HCT116 (cell line): ENCODE data around the gene MYBPC2. TPM values are rescaled to one million over a fixed set of nuclear protein-coding genes. Genes with fewer than 3 reads are reported as not detected.

Experiments used
- ATAC-seq: fragments of 200-7000 bp; cut with Tn5 transposase; 2 replicates; pipeline ENCODE4 v1.9.1; 2020; ENCODE audit warnings: mild to moderate bottlenecking, moderate library complexity
- BruUV-seq: library from RNA; stranded (reverse); fragments of 400-500 nt; replicated peaks from 2 replicates; lab custom pipeline; 2021; lab: Mats Ljungman, UMichigan
- CTCF ChIA-PET: fragments of 300-600 bp; sonication (Branson Sonifier 250); formaldehyde crosslinking; loops from one replicate; lab custom pipeline; 2021; ENCODE audit warnings: antibody characterized with exemption; lab: Charles Lee
- POLR2A ChIA-PET: fragments of 300-600, 350-600 bp; sonication (Branson Sonifier 250); formaldehyde crosslinking; loops from one replicate; lab custom pipeline; 2021; ENCODE audit warnings: antibody characterized with exemption; lab: Charles Lee
- RAD21 ChIA-PET, 2 experiments: fragments of 300-600 bp; sonication (Branson Sonifier 250); formaldehyde crosslinking; loops; one replicate each; lab custom pipeline; 2023; ENCODE audit warnings: low total read pairs in 2 of 2; ENCODE audit not compliant: uncharacterized antibody in 2 of 2, unreplicated experiment in 2 of 2, low non-redundant PET in 1 of 2; lab: Charles Lee
- DNase-seq: peaks from one replicate; pipeline ENCODE4 v3.0.0-alpha.2; 2010; ENCODE audit warnings: low read depth, low spot score
- H2AFZ ChIP-seq: fragments of 200-600 bp; shearing (Covaris generic), sonication (generic); 2 replicates; pipeline ENCODE4 v1.6.1; 2017; ENCODE audit warnings: low read depth, mixed run types, mixed read lengths, antibody characterized with exemption, low read length; ENCODE audit not compliant: poor library complexity, severe bottlenecking
- H3K27ac ChIP-seq: 2 replicates; pipeline ENCODE4 v1.5.1; 2012; ENCODE audit warnings: low read depth, low read length
- H3K27me3 ChIP-seq: fragments of 200-600 bp; sonication (generic); 2 replicates; pipeline ENCODE4 v1.6.1; 2016; ENCODE audit warnings: mixed run types, low read length, mixed read lengths; ENCODE audit not compliant: insufficient read depth
- H3K36me3 ChIP-seq, 2 experiments: fragments of 200-500 bp in 1 of 2; fragments of 200-600 bp in 1 of 2; sonication (Bioruptor generic) in 1 of 2; sonication (generic) in 1 of 2; 2 replicates each; pipeline versions ENCODE4 v1.5.1 to v1.6.1; 2014 to 2016; ENCODE audit warnings: low read length in 2 of 2, inconsistent platforms in 1 of 2, mixed read lengths in 1 of 2, mixed run types in 1 of 2; ENCODE audit not compliant: insufficient read depth in 2 of 2, control insufficient read depth in 1 of 2
- H3K4me1 ChIP-seq, 2 experiments: fragments of 200-600 bp in 1 of 2; sonication (generic) in 1 of 2; 2 replicates each; pipeline versions ENCODE4 v1.5.1 to v1.6.1; 2012 to 2017; ENCODE audit warnings: low read length in 2 of 2, inconsistent platforms in 1 of 2, mild to moderate bottlenecking in 1 of 2, mixed read lengths in 1 of 2, mixed run types in 1 of 2, moderate library complexity in 1 of 2; ENCODE audit not compliant: insufficient read depth in 2 of 2, control insufficient read depth in 1 of 2
- H3K4me2 ChIP-seq: fragments of 200-600 bp; sonication (generic); 2 replicates; pipeline ENCODE4 v1.6.1; 2017; ENCODE audit warnings: mixed run types, low read length, mixed read lengths
- H3K4me3 ChIP-seq, 2 experiments: fragments of 200-600 bp in 1 of 2; sonication (generic) in 1 of 2; replicated peaks in 1 of 2; 2 replicates each; pipeline ENCODE4 v1.5.1; 2011 to 2016; ENCODE audit warnings: low read length in 2 of 2, control low read depth in 1 of 2, low read depth in 1 of 2, mild to moderate bottlenecking in 1 of 2, mixed read lengths in 1 of 2, mixed run types in 1 of 2
- H3K79me2 ChIP-seq: fragments of 200-600 bp; sonication (generic); 2 replicates; pipeline ENCODE4 v1.6.1; 2017; ENCODE audit warnings: mild to moderate bottlenecking, mixed run types, low read length, moderate library complexity, mixed read lengths; ENCODE audit not compliant: insufficient read depth
- H3K9ac ChIP-seq: fragments of 200-600 bp; sonication (generic); 2 replicates; pipeline ENCODE4 v1.6.1; 2016; ENCODE audit warnings: low read length, mixed read lengths
- H3K9me2 ChIP-seq: fragments of 200-600 bp; sonication (generic), shearing (Covaris generic); 2 replicates; pipeline ENCODE4 v1.6.1; 2017; ENCODE audit warnings: mixed run types, mild to moderate bottlenecking, moderate library complexity; ENCODE audit not compliant: insufficient read depth
- H3K9me3 ChIP-seq, 2 experiments: fragments of 200-500 bp in 1 of 2; fragments of 200-600 bp in 1 of 2; sonication (Bioruptor generic) in 1 of 2; sonication (generic) in 1 of 2; 2 replicates each; pipeline ENCODE4 v1.6.1; 2014 to 2017; ENCODE audit warnings: low read length in 2 of 2, mixed read lengths in 2 of 2, inconsistent platforms in 1 of 2, low read depth in 1 of 2, mild to moderate bottlenecking in 1 of 2, mixed run types in 1 of 2, moderate library complexity in 1 of 2; ENCODE audit not compliant: control insufficient read depth in 1 of 2, insufficient read depth in 1 of 2
- H4K20me1 ChIP-seq: fragments of 200-600 bp; sonication (generic), shearing (Covaris generic); 2 replicates; pipeline ENCODE4 v1.6.1; 2017; ENCODE audit warnings: mixed run types, mild to moderate bottlenecking, moderate library complexity; ENCODE audit not compliant: insufficient read depth
- ATF3 ChIP-seq: IDR thresholded peaks from 2 replicates; pipeline ENCODE4 v1.6.1; 2012
- CBX3 ChIP-seq: IDR thresholded peaks from 2 replicates; pipeline ENCODE4 v1.6.1; 2012; ENCODE audit warnings: low read depth
- CEBPB ChIP-seq: IDR thresholded peaks from 2 replicates; pipeline ENCODE4 v1.6.1; 2012; ENCODE audit warnings: low read depth
- EGR1 ChIP-seq: IDR thresholded peaks from 2 replicates; pipeline ENCODE4 v1.6.1; 2012; ENCODE audit warnings: low read depth
- ELF1 ChIP-seq: IDR thresholded peaks from 2 replicates; pipeline ENCODE4 v1.6.1; 2012; ENCODE audit warnings: low read depth, borderline replicate concordance
- EZH2 ChIP-seq: fragments of 200-600 bp; sonication (generic); IDR thresholded peaks from 2 replicates; pipeline ENCODE4 v1.6.1; 2017; ENCODE audit warnings: antibody characterized with exemption, mixed run types
- EZH2phosphoT487 ChIP-seq: fragments of 200-600 bp; IDR thresholded peaks from 2 replicates; pipeline ENCODE4 v1.6.1; 2018; ENCODE audit warnings: antibody characterized with exemption, borderline replicate concordance
- FOSL1 ChIP-seq: IDR thresholded peaks from 2 replicates; pipeline ENCODE4 v1.6.1; 2012; ENCODE audit warnings: low read depth
- JUND ChIP-seq: IDR thresholded peaks from 2 replicates; pipeline ENCODE4 v1.6.1; 2012
- POLR2A ChIP-seq: IDR thresholded peaks from 2 replicates; pipeline ENCODE4 v1.7.0; 2011; ENCODE audit warnings: borderline replicate concordance; ENCODE audit not compliant: insufficient read depth, insufficient read length; ENCODE audit errors: extremely low read depth
- POLR2AphosphoS5 ChIP-seq: IDR thresholded peaks from 2 replicates; pipeline ENCODE4 v1.6.1; 2011; ENCODE audit warnings: mild to moderate bottlenecking, low read depth, low read length, moderate library complexity
- RAD21 ChIP-seq: IDR thresholded peaks from 2 replicates; pipeline ENCODE4 v1.6.1; 2012; ENCODE audit warnings: low read depth, mild to moderate bottlenecking
- REST ChIP-seq: IDR thresholded peaks from 2 replicates; pipeline ENCODE4 v1.6.1; 2012; ENCODE audit warnings: low read depth
- SIN3A ChIP-seq: IDR thresholded peaks from 2 replicates; pipeline ENCODE4 v1.6.1; 2012; ENCODE audit warnings: low read depth
- SP1 ChIP-seq: IDR thresholded peaks from 2 replicates; pipeline ENCODE4 v1.6.1; 2012; ENCODE audit warnings: low read depth
- SRF ChIP-seq: IDR thresholded peaks from 2 replicates; pipeline ENCODE4 v1.6.1; 2012; ENCODE audit warnings: low read depth
- TCF7L2 ChIP-seq: IDR thresholded peaks from 2 replicates; pipeline ENCODE4 v1.7.0; 2011; ENCODE audit warnings: borderline replicate concordance, inconsistent platforms; ENCODE audit not compliant: insufficient read depth, insufficient read length; ENCODE audit errors: extremely low read depth
- YY1 ChIP-seq: IDR thresholded peaks from 2 replicates; pipeline ENCODE4 v1.6.1; 2011; ENCODE audit warnings: low read length, low read depth, moderate library complexity, mild to moderate bottlenecking; ENCODE audit not compliant: insufficient replicate concordance; ENCODE audit errors: extremely low read depth
- intact Hi-C: fragments of 100-400 bp; cut with micrococcal nuclease; formaldehyde crosslinking; loops from 2 replicates; pipeline ENCODE4 v1.10.0; 2022
- total RNA-seq: library from RNA; stranded (reverse); gene quantifications from one replicate; pipeline ENCODE4 v1.2.1, GENCODE V29; 2021; ENCODE audit not compliant: unreplicated experiment
- TF ChIP-seq, protein P1 (sequence below): IDR thresholded peaks from 2 replicates; pipeline ENCODE4 v1.6.1; 2011; ENCODE audit warnings: mild to moderate bottlenecking, low read length, moderate library complexity; ENCODE audit not compliant: insufficient replicate concordance; ENCODE audit errors: extremely low read depth
- TF ChIP-seq, protein P2 (sequence below): IDR thresholded peaks from 2 replicates; pipeline ENCODE4 v1.6.1; 2012

Gene MYBPC2
- total RNA-seq, 1 experiment from 2014 or later, result not detected

GRCh38 chr19:50450369-50451222 is 17.9 kb downstream of the MYBPC2 start:
- Histone ChIP-seq H3K4me2 (no peak overlapping the region), H4K20me1 (no peaks in the 10 kb centered on the region), H2AFZ (no peak overlapping the region), H3K4me3 (no peak overlapping the region), H3K9me2 (no peaks in the 10 kb centered on the region), H3K4me1 (no peaks in the 10 kb centered on the region), H3K9me3 (no peaks in the 10 kb centered on the region; a peak in 1 of 4 replicates), H3K27ac (no peak overlapping the region), H3K79me2 (no peaks in the 10 kb centered on the region), H3K36me3 (no peaks in the 10 kb centered on the region), H3K9ac (no peak overlapping the region), H3K27me3 (no peaks in the 10 kb centered on the region)
- TF ChIP-seq ATF3 (no peak), ELF1 (no peak), POLR2A (no peak), POLR2AphosphoS5 (no peak), CBX3 (no peak), TCF7L2 (no peak), EZH2phosphoT487 (no peak), EZH2 (no peak), SP1 (no peak), FOSL1 (no peak), JUND (no peak), REST (no peak), YY1 (no peak), RAD21 (no peak), SIN3A (no peak), SRF (no peak), CEBPB (no peak), EGR1 (no peak)
- TF ChIP-seq, protein P1, sequence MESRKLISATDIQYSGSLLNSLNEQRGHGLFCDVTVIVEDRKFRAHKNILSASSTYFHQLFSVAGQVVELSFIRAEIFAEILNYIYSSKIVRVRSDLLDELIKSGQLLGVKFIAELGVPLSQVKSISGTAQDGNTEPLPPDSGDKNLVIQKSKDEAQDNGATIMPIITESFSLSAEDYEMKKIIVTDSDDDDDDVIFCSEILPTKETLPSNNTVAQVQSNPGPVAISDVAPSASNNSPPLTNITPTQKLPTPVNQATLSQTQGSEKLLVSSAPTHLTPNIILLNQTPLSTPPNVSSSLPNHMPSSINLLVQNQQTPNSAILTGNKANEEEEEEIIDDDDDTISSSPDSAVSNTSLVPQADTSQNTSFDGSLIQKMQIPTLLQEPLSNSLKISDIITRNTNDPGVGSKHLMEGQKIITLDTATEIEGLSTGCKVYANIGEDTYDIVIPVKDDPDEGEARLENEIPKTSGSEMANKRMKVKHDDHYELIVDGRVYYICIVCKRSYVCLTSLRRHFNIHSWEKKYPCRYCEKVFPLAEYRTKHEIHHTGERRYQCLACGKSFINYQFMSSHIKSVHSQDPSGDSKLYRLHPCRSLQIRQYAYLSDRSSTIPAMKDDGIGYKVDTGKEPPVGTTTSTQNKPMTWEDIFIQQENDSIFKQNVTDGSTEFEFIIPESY, result no peak
- TF ChIP-seq, protein P2, sequence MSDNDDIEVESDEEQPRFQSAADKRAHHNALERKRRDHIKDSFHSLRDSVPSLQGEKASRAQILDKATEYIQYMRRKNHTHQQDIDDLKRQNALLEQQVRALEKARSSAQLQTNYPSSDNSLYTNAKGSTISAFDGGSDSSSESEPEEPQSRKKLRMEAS, result no peak
- intact Hi-C loops, result no loop called here
- ChIA-PET CTCF (no interaction called here), POLR2A (no interaction called here), RAD21 (no interaction called here)
- no peak for DNase-seq
- no TSS peak for BruUV-seq
- ATAC-seq, result no peak
